ENCODE measurements around the gene HOXC6.

GRCh38 chr12:54066408-54066807 is 38.2 kb downstream of the HOXC6 start:
- TF ChIP-seq POLR2A (IDR thresholded peaks at IDR 0.05) (no peak), CTCF (IDR thresholded peaks at IDR 0.05) (no peak)
